ENCODE data around the gene CDK8. TPM values are rescaled to one million over a fixed set of nuclear protein-coding genes. Genes with fewer than 3 reads are reported as not detected.

CDK8 gene
- total RNA-seq, 1 donor from 2014 or later = 18.2 TPM

DNA sequence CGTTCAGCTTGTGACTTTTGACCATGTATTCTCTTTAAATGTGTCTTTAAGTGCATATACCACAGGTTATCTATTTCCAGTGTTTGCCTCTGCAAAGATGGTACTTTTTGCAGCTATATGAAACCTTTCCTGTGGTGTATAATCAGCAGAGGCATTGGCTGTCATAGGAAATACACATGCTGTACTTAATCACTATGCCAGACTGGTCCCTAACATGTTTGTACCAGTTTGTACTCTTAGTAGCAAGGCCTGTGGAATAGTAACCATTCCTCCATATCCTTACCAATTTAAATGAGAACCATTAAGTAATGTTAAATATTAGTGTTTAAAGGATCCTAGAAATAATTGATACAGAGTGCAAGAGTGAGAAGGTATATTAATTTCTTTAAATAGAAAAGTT is 69.8 kb downstream of the CDK8 start:
- no peak overlapping the region for H3K4me3 Mint-ChIP-seq (ENCODE audit: unreplicated experiment)
- H3K4me1 Mint-ChIP-seq (ENCODE audit: low read depth) = peaks cover 49% of the 10 kb centered on the region
- no peaks in the 10 kb centered on the region for H3K36me3 Mint-ChIP-seq (ENCODE audit: low read depth)
- H3K27me3 Mint-ChIP-seq (ENCODE audit: low read depth) = no peaks in the 10 kb centered on the region
- H3K9me3 Mint-ChIP-seq (ENCODE audit: low read depth) = peaks cover 3% of the 10 kb centered on the region
- no peak for DNase-seq (ENCODE audit: low spot score)
- TF ChIP-seq, protein P1, sequence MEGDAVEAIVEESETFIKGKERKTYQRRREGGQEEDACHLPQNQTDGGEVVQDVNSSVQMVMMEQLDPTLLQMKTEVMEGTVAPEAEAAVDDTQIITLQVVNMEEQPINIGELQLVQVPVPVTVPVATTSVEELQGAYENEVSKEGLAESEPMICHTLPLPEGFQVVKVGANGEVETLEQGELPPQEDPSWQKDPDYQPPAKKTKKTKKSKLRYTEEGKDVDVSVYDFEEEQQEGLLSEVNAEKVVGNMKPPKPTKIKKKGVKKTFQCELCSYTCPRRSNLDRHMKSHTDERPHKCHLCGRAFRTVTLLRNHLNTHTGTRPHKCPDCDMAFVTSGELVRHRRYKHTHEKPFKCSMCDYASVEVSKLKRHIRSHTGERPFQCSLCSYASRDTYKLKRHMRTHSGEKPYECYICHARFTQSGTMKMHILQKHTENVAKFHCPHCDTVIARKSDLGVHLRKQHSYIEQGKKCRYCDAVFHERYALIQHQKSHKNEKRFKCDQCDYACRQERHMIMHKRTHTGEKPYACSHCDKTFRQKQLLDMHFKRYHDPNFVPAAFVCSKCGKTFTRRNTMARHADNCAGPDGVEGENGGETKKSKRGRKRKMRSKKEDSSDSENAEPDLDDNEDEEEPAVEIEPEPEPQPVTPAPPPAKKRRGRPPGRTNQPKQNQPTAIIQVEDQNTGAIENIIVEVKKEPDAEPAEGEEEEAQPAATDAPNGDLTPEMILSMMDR (IDR thresholded peaks at IDR 0.05) = no peak
- peak overlapping the region; percentile 27 for H3K27ac Mint-ChIP-seq (ENCODE audit: unreplicated experiment)

DNA sequence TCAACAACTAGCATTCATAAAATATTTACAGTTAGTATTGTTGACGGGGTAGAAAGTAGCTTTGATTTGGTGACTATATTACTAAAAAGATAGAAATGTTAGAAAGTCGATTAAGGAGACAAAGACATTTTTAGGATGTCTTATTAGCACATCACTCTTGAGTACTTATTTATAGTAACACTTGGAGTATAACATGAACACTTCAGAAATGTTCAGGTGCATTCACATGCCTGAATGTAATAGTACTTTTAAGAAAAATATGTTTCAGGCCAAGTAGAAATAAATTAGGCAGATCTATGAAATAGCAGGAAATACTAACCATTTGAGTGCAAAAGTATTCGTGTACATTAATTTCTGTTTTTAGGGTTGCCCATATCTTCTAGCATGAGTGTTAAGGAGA is 70.4 kb downstream of the CDK8 start:
- Mint-ChIP-seq H3K9me3 (ENCODE audit: low read depth) (peaks cover 6% of the 10 kb centered on the region), H3K27me3 (ENCODE audit: low read depth) (no peaks in the 10 kb centered on the region), H3K4me1 (ENCODE audit: low read depth) (peaks cover 53% of the 10 kb centered on the region), H3K4me3 (ENCODE audit: unreplicated experiment) (no peak overlapping the region), H3K27ac (ENCODE audit: unreplicated experiment) (peak overlapping the region; percentile 86), H3K36me3 (ENCODE audit: low read depth) (no peaks in the 10 kb centered on the region)
- no peak for DNase-seq (ENCODE audit: low spot score)
- TF ChIP-seq, protein P1 (IDR thresholded peaks at IDR 0.05) = no peak

DNA sequence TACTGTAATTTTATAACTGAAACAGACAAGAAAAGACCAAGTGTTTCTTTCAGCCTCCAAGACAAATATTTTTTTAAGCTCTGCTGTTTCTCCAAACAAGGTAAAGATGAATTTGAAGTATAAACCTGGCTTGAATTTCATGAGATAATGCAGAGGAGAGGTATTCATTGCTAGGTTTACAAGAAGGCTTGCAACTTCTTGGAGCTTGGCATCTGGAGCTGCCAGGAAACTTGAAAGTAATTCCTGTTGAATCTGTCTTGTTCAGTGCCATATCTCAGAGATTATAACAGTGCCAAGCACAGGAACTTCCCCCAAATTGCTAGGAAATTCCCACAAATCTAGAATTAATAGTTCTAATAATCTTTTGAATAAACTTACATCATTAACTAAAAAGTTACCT is 70.9 kb downstream of the CDK8 start:
- Mint-ChIP-seq H3K4me1 (ENCODE audit: low read depth) (peaks cover 53% of the 10 kb centered on the region), H3K27me3 (ENCODE audit: low read depth) (no peaks in the 10 kb centered on the region), H3K4me3 (ENCODE audit: unreplicated experiment) (no peak overlapping the region), H3K36me3 (ENCODE audit: low read depth) (no peaks in the 10 kb centered on the region), H3K9me3 (ENCODE audit: low read depth) (peaks cover 6% of the 10 kb centered on the region), H3K27ac (ENCODE audit: unreplicated experiment) (peak overlapping the region; percentile 52)
- TF ChIP-seq, protein P1 (IDR thresholded peaks at IDR 0.05) = no peak
- DNase-seq (ENCODE audit: low spot score) = no peak

DNA sequence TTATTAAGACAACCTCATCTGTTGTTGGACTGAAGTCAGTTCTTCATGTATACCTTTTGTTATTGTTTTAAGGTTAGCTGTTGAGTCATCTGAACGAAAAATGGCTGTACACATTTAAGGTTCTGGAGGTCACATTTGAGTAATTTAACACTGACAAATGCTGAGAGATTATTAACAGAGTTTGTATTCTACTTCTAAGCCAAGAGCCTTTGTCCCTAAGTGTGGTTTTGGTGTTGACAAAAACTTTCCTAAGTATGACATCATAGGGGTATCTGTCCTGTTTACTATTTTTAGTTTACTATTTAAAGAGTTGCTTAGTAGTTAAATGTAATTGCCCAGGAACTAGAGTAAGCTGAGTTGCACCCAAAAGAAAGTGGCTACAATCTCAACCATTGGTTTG is 71.9 kb downstream of the CDK8 start:
- Mint-ChIP-seq H3K9me3 (ENCODE audit: low read depth) (peaks cover 6% of the 10 kb centered on the region), H3K27ac (ENCODE audit: unreplicated experiment) (no peak overlapping the region), H3K27me3 (ENCODE audit: low read depth) (no peaks in the 10 kb centered on the region), H3K4me1 (ENCODE audit: low read depth) (peaks cover 48% of the 10 kb centered on the region), H3K4me3 (ENCODE audit: unreplicated experiment) (no peak overlapping the region), H3K36me3 (ENCODE audit: low read depth) (no peaks in the 10 kb centered on the region)
- TF ChIP-seq, protein P1 (IDR thresholded peaks at IDR 0.05) = no peak
- DNase-seq (ENCODE audit: low spot score) = no peak

DNA sequence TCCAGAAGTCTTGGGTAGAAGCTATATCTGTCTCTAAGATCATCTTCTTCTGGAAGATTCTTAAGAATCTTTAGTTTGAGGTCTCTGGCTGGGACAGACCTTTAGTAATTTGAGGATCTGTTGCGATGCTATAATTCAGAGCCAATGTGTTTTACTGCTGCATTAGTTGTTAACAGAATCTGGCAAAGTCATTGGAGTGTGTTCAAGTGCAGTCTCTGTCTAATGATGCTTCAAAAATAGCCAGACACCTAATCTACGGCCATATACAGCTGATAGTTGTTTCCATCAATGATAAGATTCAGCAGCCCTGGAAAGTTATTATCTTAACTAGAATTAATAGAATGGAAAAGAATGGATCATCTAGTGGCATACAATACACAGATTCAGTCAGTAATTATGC is 72.6 kb downstream of the CDK8 start:
- Mint-ChIP-seq H3K27ac (ENCODE audit: unreplicated experiment) (no peak overlapping the region), H3K27me3 (ENCODE audit: low read depth) (no peaks in the 10 kb centered on the region), H3K4me3 (ENCODE audit: unreplicated experiment) (no peak overlapping the region), H3K9me3 (ENCODE audit: low read depth) (peaks cover 6% of the 10 kb centered on the region), H3K4me1 (ENCODE audit: low read depth) (peaks cover 48% of the 10 kb centered on the region), H3K36me3 (ENCODE audit: low read depth) (no peaks in the 10 kb centered on the region)
- DNase-seq (ENCODE audit: low spot score) = no peak
- TF ChIP-seq, protein P1 (IDR thresholded peaks at IDR 0.05) = no peak
